ENCODE measurements around the gene CFAP126.

- TF ChIP-seq, protein P1, sequence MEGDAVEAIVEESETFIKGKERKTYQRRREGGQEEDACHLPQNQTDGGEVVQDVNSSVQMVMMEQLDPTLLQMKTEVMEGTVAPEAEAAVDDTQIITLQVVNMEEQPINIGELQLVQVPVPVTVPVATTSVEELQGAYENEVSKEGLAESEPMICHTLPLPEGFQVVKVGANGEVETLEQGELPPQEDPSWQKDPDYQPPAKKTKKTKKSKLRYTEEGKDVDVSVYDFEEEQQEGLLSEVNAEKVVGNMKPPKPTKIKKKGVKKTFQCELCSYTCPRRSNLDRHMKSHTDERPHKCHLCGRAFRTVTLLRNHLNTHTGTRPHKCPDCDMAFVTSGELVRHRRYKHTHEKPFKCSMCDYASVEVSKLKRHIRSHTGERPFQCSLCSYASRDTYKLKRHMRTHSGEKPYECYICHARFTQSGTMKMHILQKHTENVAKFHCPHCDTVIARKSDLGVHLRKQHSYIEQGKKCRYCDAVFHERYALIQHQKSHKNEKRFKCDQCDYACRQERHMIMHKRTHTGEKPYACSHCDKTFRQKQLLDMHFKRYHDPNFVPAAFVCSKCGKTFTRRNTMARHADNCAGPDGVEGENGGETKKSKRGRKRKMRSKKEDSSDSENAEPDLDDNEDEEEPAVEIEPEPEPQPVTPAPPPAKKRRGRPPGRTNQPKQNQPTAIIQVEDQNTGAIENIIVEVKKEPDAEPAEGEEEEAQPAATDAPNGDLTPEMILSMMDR (IDR thresholded peaks at IDR 0.05): no peak
- no peak for TF ChIP-seq POLR2A (IDR thresholded peaks at IDR 0.05)
Observed at GRCh38 chr1:161351482-161351881, 16.2 kb downstream of the CFAP126 start.
